Esophagus muscularis mucosa (tissue), 4 donors: ENCODE results near the gene CDH5. TPM values are rescaled to one million over a fixed set of nuclear protein-coding genes. Genes with fewer than 3 reads are reported as not detected.

Source experiments
- DNase-seq: peaks from one replicate; pipeline ENCODE4 v3.0.0-alpha.2; 2017; ENCODE audit errors: extremely low spot score
- H3K27ac ChIP-seq, 4 donors: fragments of 200-600 bp; sonication (generic); replicated peaks in 1 of 4; 1 replicate in 3 of 4; 2 replicates in 1 of 4; pipeline ENCODE4 v1.5.1; 2016 to 2019; ENCODE audit warnings: mild to moderate bottlenecking in 1 of 4
- H3K27me3 ChIP-seq, 4 donors: fragments of 200-600 bp; sonication (generic); one replicate each; pipeline versions ENCODE4 v1.5.1 to v1.6.0; 2016 to 2019
- H3K36me3 ChIP-seq, 4 donors: fragments of 200-600 bp; sonication (generic); one replicate each; pipeline ENCODE4 v1.5.1; 2016 to 2019
- H3K4me1 ChIP-seq, 4 donors: fragments of 200-600 bp; sonication (generic); one replicate each; pipeline ENCODE4 v1.5.1; 2016 to 2019
- H3K4me3 ChIP-seq, 4 donors: fragments of 200-600 bp; sonication (generic); 1 replicate in 2 of 4; 2 replicates in 2 of 4; pipeline ENCODE4 v1.5.1; 2016 to 2019; ENCODE audit warnings: mild to moderate bottlenecking in 4 of 4, moderate library complexity in 1 of 4
- H3K9me3 ChIP-seq, 4 donors: fragments of 200-600 bp; sonication (generic); 1 replicate in 3 of 4; 2 replicates in 1 of 4; pipeline ENCODE4 v1.5.1; 2016 to 2019
- EP300 ChIP-seq: sonication (generic); formaldehyde crosslinking; IDR thresholded peaks from one replicate; pipeline ENCODE4 v1.6.1; 2017; ENCODE audit warnings: antibody characterized with exemption
- POLR2A ChIP-seq: fragments of 450-650 bp; IDR thresholded peaks from one replicate; pipeline ENCODE4 v1.6.1; 2017; ENCODE audit warnings: antibody characterized with exemption, moderate library complexity, mild to moderate bottlenecking, low read depth
- POLR2AphosphoS5 ChIP-seq, 2 donors: sonication (generic); formaldehyde crosslinking; IDR thresholded peaks; one replicate each; pipeline ENCODE4 v1.6.1; 2017; ENCODE audit warnings: antibody characterized with exemption in 2 of 2
- WGBS: methylation state at CpG from one replicate; pipeline ENCODE4 v1.1.5; 2018; 5-methylcytosine and 5-hydroxymethylcytosine counted together
- intact Hi-C: fragments of 100-400 bp; cut with DNase I; formaldehyde crosslinking; loops from one replicate; pipeline ENCODE4 v1.15.1; 2023
- total RNA-seq, 4 donors: library from RNA; depleted of rRNA; stranded (reverse); fragments of >200 nt; gene quantifications; one replicate each; pipeline versions ENCODE4 v1.1.0 to v1.2.1, GENCODE V29; 2016
- TF ChIP-seq, protein P1 (sequence below), 3 experiments: fragments of 200-600 bp in 2 of 3; fragments of 450-650 bp in 1 of 3; sonication (generic) in 2 of 3; IDR thresholded peaks; one replicate each; pipeline ENCODE4 v1.5.1; 2017 to 2019; ENCODE audit warnings: antibody characterized with exemption in 3 of 3, mild to moderate bottlenecking in 2 of 3, moderate library complexity in 1 of 3

The CDH5 gene
- total RNA-seq, 4 donors from 2014 or later: 19.5 to 63.1 (median 50.6) TPM

- Histone ChIP-seq H3K36me3 (no peaks in the 10 kb centered on the region), H3K4me3 (no peak overlapping the region), H3K27ac (no peak overlapping the region), H3K27me3 (peaks cover 0 to 25% (median 0%) of the 10 kb centered on the region in 4 donors), H3K9me3 (no peaks in the 10 kb centered on the region), H3K4me1 (no peaks in the 10 kb centered on the region)
- intact Hi-C loops: no loop called here
- no peak for DNase-seq
- 93% methylated on average over 1 of the region's 1 CpG for WGBS
- TF ChIP-seq, protein P1, sequence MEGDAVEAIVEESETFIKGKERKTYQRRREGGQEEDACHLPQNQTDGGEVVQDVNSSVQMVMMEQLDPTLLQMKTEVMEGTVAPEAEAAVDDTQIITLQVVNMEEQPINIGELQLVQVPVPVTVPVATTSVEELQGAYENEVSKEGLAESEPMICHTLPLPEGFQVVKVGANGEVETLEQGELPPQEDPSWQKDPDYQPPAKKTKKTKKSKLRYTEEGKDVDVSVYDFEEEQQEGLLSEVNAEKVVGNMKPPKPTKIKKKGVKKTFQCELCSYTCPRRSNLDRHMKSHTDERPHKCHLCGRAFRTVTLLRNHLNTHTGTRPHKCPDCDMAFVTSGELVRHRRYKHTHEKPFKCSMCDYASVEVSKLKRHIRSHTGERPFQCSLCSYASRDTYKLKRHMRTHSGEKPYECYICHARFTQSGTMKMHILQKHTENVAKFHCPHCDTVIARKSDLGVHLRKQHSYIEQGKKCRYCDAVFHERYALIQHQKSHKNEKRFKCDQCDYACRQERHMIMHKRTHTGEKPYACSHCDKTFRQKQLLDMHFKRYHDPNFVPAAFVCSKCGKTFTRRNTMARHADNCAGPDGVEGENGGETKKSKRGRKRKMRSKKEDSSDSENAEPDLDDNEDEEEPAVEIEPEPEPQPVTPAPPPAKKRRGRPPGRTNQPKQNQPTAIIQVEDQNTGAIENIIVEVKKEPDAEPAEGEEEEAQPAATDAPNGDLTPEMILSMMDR (IDR thresholded peaks at IDR 0.05): no peak
- TF ChIP-seq POLR2AphosphoS5 (IDR thresholded peaks at IDR 0.05): no peak
- no peak for TF ChIP-seq POLR2A
- no peak for TF ChIP-seq EP300
These were observed 69.4 kb downstream of the CDH5 start for GRCh38 chr16:66435896-66436295.

GRCh38 chr16:66437391-66437945 is 71.0 kb downstream of the CDH5 start:
- TF ChIP-seq POLR2A (no peak), EP300 (no peak), POLR2AphosphoS5 (IDR thresholded peaks at IDR 0.05) (no peak)
- TF ChIP-seq, protein P1 (IDR thresholded peaks at IDR 0.05): no peak
- Histone ChIP-seq H3K9me3 (no peaks in the 10 kb centered on the region), H3K27me3 (peaks cover 0 to 31% (median 0%) of the 10 kb centered on the region in 4 donors), H3K27ac (no peak overlapping the region), H3K4me3 (no peak overlapping the region), H3K4me1 (no peaks in the 10 kb centered on the region), H3K36me3 (no peaks in the 10 kb centered on the region)
- WGBS: 89% methylated on average over 9 of the region's 15 CpGs
- no peak for DNase-seq
- intact Hi-C loops: no loop called here

- TF ChIP-seq, protein P1 (IDR thresholded peaks at IDR 0.05): no peak
- no peak for TF ChIP-seq POLR2AphosphoS5 (IDR thresholded peaks at IDR 0.05)
- no peak for TF ChIP-seq POLR2A
- no peak for TF ChIP-seq EP300
- 96% methylated on average over 8 of the region's 8 CpGs for WGBS
- intact Hi-C loops: no loop called here
- Histone ChIP-seq H3K9me3 (no peaks in the 10 kb centered on the region), H3K27ac (no peak overlapping the region), H3K4me3 (no peak overlapping the region), H3K36me3 (no peaks in the 10 kb centered on the region), H3K27me3 (peaks cover 0 to 22% (median 0%) of the 10 kb centered on the region in 4 donors), H3K4me1 (no peaks in the 10 kb centered on the region)
- no peak for DNase-seq
These were observed 72.0 kb downstream of the CDH5 start for GRCh38 chr16:66438536-66438935.

DNA sequence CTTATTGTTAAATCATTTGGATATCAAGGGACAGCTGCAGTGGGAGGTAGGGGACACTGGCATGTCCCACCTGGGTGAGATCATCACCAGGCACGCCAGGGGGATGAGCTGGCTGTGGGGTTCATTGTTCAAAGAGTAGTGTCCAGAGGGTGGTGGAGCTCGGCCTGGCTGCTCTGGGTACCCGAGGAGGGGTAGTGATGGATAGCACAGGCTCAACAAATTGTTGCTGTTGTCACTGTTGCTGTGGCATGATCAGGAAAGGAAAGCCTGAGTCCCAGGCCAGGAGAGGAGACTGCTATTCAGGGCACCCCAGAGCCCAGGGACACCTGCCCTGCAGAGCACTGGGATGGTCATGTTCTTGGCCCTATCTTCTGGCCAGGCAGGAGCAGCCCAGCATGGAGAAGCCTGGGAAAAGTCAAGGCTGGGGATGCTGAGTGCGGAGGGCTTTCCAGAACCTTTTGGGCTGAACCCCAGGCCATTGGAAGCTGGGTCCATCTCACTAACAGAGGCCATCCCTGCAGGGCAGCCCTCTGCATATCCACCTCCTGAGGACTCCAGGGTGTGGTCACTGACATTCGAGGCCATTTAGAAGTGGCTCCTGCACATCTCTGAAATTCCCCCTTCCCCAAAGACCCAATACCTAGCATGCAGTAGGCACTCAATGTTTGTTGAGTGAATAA is 72.7 kb downstream of the CDH5 start:
- H3K27me3 ChIP-seq: peaks cover 0 to 20% (median 0%) of the 10 kb centered on the region in 4 donors
- no peak overlapping the region for H3K27ac ChIP-seq
- no peaks in the 10 kb centered on the region for H3K36me3 ChIP-seq
- DNase-seq: no peak
- TF ChIP-seq, protein P1 (IDR thresholded peaks at IDR 0.05): no peak
- TF ChIP-seq EP300 (no peak), POLR2AphosphoS5 (IDR thresholded peaks at IDR 0.05) (no peak), POLR2A (no peak)
- intact Hi-C loops: no loop called here
- no peaks in the 10 kb centered on the region for H3K4me1 ChIP-seq
- H3K4me3 ChIP-seq: no peak overlapping the region
- 92% methylated on average over 2 of the region's 5 CpGs for WGBS
- H3K9me3 ChIP-seq: no peaks in the 10 kb centered on the region
